IPS DF 19.7 (cell line): ENCODE data around the gene HOXC6.

Experiments used
- DNase-seq: peaks from one replicate; pipeline ENCODE4 v3.0.0-alpha.2; 2013; ENCODE audit warnings: low read depth, low spot score

HOXC6 gene

DNA sequence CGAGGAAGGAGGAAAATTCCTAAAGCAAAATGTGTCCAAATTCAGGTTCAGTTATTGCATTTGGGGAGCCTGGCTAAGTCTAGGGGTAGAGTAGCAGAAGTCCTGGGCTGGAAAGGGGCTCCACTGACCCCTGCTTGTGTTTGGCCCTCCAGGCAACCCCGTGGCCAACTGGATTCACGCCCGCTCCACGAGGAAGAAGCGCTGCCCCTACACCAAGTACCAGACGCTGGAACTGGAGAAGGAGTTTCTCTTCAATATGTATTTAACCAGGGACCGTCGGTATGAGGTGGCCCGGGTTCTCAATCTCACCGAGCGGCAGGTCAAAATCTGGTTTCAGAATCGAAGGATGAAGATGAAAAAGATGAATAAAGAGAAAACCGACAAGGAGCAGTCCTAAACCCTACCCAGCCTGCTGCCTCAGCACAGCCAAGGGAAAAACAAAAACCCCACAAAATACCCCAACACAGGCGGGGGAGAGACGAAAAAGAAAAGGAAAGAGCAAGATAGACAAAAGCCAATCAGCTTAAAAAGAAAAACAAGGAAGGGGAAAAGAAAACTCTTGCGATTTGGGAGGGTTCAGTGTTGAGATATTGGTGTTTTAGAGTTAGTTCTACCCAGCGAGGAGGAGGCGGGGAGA, 25.8 kb upstream of the HOXC6 start:
- DNase-seq: no peak

DNA sequence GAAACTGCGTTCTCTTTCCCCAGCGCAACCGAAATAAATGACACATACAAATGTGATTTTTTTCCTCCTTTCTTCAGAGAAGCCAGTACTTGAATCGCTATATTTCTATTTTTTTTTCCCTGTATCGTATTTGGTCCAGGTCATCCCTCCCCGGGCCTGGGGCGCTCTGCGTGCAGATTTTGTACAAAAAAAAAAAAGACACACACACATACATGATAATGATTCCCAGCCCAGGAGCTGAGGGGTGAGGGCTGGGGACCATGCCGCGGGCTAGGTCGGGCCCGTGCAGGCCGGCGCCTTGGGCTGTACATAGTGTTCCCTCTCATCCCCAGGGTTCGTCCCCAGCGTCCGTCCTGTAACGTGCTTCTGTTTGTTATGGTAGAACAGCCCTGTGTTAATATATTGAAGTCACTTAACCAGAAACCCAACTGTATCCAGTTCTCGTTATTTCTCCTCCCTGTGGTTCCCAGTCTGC, 25.3 kb upstream of the HOXC6 start:
- no peak for DNase-seq

DNA sequence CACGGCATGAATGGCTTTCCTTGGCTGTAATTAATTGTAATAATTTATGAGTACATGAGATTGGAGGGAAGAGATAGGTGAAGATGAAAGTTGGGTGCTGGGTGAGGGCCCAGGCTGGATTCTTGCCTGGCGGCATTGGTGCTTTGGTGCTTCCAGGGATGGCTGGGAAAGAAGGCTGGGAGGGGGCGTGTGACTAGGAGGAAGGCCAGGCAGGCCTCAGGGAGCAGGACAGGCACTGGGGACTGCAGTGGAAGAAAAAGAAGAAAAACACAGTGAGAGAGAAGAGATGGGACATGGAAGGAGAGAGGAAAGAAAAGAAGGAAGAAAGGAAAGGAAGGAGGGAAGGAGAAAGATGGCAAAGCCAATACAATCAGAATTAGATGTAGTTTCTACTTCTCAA, 24.6 kb upstream of the HOXC6 start:
- no peak for DNase-seq

DNA sequence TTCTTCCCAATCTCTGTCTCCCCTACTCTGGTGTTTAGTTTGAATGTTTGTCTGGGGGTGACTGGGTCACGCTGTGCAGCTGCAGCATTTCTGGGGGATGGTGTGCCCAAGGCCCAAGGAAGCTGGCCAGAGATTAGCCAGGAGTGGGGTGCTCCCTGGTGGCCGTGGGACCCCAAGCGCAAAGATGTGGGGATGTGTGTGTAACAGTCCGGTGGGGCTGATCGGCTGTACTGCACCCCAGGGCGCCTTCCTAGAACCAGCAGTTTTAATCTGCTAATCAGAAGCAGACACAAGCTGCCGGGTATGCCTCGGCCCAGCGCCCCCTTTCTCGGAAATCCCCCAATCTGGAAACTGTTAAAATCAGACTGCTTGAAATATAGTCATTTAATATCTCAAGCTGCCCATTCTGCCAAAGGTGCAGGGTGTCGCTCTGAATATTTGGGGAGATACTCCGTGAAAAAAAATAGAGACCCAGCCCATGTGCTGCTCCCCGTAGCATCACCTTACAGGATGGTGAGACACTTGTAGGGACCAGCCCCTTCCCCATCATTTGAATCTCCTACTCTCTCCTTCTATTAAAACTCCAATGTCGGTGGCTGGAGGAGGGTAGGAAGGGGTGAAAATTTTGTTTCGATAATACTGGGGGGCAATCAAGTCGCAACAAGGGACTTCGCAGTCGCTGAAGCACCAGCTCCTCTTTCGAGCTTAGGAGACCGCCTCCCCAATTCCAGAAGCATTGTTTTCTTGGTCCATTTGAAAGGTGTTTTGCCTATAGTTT, 24.0 kb upstream of the HOXC6 start:
- no peak for DNase-seq

DNA sequence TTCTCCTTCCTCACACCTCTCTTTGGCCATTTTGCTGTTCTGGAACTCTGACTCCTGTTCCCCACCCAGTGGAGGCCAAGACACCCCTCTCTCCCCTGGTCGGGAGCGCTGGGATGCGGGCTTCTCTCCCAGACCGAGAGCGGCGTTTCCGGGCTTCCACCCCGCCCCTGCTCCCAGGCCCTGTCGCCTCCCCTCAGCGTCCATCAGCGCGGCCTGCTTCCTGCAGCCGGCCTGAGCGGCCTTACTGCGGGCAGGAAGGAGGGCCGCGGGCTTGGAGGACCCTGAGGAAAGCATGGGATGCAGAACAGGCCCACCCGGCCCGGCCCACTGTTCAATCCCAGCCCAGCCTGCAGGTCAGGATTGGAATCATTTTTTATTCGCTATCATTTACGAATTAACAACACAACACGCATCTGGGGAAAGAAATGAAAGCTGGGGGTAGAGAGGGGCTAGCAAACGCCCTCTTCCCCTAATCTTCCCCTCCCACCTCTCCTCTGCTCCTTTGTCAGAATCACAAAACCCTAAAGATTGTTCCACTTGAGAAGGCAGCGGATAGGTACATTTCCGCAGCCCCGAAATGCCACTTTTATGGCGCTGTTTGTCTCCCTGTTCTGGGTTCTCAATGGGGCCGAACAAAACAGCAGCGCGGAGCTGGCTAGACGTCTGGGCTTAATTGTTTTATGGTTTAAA, 23.3 kb upstream of the HOXC6 start:
- no peak for DNase-seq

DNA sequence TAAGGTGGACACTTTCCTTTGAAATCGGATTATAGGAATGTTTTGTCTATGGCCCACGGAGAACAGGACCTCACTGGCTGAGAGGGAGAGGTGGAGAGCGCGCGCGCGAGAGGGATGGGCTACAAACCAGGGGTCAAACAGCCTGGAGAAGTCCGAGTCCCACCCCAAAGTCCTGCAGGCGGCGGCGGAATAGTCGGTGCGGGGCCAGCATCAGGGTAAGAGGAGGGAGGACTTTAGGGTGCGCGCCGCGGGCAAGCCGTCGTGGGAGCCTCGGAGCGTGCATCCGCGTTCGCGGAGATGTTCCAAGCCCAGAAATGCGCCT, 22.7 kb upstream of the HOXC6 start:
- no peak for DNase-seq

DNA sequence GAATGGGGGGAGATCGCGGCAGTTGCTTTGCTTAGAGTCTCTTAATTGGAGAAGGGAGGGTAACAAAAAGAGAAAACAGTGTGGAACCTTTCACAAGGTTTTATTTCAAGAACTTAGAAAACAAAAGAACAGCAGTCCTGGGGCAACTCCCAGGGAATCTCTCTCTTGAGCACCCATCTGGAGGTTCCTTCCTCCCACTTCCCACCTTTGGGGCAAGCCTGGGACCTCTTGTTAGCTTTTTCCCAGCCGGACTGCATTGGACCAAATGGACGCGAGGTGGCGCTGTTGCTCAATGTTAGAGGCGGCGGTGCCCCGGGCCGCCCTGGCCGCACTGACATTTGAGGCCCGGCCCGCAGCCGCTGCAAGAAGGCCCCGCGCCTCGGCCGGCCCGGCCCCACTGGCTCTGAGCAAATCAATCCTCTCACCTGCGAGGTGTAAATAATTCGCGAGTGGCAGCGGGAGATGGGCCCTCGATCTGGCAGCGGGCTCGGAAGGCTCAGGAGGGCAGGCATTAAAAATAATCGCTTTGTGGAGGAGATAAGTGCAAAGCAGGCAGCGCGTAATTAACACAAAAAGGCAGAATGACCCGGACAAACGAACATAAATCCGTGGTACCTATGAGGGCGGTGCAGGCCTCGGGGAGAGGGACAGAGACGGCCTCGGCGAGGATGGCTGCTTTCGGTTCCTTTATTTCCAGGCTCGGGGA, 22.2 kb upstream of the HOXC6 start:
- no peak for DNase-seq

DNA sequence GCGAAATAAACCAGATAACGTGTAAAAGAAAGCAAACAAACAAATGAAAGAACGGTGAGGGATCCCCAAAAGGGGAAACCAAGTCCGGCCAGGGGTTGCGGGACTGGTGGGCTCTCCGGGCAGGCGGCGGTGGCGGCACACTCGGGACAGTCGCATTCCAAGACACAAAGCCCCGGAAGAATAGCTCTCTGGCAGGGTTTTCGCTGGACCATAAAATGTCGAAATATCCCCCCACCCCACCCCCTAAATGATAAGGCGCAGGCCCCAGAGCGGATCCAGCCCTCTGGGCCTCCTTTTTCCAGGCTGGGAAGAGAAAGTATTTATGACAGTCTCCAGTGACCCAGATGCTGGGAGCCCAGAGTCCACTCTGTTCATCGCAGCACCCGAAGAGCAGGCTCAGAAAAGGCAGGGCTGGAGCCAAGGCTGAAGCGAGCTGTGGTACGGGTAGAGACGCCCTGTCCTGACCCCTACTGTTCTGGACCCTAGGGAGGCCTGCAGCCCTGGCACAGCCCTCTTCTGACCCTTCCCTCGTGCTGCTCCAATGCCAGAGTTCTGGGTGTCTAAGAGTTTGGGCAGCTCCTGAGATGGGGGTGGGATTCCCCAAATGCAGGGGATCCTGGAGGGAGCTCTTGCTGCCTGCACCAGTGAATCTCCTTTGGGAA, 21.6 kb upstream of the HOXC6 start:
- DNase-seq: no peak

DNA sequence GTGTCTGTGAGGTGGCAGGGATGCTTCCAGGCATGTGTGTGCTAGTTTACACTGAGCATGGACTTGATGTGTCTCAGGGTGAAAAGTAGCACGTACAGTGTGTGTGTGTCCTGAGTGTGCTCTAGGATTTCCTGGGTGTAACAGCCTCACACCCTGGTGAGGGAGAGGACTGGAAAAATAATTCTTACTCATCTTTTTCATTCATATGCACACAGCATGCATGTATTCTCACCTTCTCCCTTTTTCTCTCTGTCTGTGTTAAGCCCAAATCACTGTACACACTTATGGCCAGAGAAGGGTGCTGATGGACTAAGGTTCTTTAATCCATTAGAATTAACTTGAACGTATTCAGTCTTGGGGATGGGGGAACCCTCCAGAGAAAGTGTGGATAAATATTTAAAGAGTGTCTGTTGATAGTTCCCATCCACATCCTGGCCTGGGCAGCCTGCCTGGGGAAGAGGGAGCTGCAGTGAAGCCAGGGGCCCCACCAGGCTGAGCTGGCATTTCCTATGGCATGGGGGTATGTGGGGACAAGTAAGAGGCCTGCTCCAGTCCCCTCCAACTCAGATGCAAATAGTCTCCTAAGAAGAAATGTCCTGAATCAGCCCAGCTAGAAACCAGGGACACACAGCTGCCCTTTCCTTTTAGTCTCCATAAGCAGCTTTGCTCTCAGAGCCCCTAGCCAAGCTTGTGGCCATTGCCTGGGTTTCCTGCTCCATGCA, 20.5 kb upstream of the HOXC6 start:
- DNase-seq: no peak

DNA sequence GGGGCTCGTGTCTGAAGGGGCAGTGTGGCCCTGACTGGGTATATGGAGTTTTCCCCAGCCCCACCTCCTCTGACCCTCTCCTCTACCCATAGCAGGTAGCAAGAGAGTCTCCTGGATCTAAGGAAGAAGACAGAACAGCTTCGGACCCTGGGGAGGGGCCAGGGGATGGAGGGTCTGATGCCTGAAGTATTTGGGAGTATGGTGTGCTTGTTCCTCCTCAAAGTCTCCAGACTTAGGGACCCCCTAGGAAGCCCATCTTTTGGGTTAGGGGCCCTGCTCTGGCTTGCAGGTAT, 20.0 kb upstream of the HOXC6 start:
- DNase-seq: no peak

DNA sequence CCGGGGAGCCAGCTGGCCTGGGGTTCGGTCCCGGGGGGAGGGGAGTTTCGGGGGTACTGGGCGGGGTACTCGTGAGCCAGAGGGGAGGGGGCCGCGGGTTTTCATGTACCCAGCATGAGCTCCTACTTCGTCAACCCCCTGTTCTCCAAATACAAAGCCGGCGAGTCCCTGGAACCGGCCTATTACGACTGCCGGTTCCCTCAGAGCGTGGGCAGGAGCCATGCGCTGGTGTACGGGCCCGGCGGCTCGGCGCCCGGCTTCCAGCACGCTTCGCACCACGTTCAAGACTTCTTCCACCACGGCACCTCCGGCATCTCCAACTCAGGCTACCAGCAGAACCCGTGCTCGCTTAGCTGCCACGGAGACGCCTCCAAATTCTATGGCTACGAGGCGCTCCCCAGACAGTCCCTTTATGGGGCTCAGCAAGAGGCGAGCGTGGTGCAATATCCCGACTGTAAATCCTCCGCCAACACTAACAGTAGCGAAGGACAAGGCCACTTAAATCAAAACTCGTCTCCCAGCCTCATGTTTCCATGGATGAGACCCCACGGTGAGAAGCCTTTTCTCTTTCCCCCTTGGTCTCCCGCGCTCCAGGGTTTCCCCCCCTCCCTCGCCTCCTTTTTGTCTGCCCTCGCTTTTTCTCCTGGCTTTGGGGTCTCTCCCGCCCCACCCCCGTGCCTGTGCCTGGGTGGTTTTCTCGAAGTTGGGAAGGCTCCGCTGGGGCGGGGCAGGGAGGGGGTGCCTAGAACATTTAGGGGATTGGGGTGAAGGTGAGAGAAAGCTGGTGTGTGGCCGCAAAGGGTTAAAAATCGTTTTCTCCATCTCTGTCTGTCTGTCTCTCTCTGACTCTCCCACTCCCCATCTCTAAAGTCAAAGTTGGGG, 18.8 kb upstream of the HOXC6 start:
- no peak for DNase-seq

DNA sequence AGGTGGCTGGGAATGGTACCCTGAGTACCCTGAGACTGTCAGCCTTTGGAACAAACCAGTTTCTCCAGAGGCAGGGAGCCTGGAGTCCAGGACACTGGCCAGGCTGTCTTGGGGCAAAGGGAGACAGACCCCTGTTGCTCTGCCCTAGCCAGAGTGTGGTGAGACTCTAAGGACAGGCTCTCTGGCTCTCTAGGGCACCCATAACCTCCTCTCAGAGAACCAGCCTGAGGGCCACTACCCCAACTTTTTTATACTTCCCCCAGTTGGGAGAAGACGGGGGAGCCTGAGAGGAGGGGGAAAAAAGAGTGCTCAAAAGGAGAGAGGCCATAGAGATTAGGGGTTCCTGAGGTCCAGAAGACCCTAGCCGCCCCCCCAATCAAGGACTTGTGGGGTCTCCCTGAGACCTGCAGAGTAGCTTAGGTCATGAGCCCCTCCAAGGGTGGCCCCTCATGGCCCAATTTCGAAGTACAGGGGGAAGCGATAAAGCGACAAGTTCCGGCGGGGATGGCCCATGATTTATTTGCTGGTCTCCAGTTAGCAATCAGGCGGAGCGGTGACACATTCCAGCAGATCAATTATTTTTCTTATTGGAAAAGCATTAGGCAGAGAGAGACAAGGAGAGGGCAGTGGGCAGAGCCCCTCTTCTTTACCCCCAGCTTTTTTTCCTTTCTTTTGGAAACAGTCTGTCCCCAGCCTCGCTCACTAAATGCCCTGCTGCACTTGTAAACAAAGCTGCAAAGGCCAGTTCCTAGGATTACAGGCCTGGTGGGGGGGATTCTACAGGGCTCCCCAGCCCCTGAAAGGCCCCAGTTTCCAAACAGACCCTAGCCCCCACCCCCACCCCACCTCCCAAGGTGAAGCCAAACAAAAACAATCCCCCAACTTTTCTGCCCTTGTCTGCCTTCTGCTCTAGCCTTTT, 17.9 kb upstream of the HOXC6 start:
- no peak for DNase-seq

DNA sequence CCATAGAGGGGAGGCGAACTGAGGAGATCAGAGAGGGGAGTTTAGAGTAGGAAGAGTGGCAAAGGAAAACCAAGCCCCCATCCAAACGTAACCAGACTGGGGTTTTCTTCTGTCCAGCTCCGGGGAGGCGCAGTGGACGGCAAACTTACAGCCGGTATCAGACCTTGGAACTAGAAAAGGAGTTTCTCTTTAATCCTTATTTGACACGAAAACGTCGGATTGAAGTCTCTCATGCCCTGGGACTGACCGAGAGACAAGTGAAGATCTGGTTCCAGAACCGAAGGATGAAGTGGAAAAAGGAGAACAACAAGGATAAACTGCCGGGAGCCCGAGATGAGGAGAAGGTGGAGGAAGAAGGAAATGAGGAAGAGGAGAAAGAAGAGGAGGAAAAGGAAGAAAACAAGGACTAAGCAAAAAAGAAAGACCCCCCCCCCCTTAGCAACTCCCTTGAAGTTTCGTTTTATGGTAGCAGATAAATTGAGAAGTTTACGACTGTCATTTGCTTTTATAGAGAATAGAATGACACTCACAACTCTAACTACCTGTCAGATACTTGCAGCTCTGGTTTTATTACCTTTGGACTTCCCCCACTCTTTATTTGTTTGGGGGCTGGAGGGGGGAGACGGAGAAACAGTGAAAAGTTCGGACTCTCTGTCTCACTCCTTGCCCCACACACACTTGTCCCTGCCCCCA, 17.1 kb upstream of the HOXC6 start:
- no peak for DNase-seq

DNA sequence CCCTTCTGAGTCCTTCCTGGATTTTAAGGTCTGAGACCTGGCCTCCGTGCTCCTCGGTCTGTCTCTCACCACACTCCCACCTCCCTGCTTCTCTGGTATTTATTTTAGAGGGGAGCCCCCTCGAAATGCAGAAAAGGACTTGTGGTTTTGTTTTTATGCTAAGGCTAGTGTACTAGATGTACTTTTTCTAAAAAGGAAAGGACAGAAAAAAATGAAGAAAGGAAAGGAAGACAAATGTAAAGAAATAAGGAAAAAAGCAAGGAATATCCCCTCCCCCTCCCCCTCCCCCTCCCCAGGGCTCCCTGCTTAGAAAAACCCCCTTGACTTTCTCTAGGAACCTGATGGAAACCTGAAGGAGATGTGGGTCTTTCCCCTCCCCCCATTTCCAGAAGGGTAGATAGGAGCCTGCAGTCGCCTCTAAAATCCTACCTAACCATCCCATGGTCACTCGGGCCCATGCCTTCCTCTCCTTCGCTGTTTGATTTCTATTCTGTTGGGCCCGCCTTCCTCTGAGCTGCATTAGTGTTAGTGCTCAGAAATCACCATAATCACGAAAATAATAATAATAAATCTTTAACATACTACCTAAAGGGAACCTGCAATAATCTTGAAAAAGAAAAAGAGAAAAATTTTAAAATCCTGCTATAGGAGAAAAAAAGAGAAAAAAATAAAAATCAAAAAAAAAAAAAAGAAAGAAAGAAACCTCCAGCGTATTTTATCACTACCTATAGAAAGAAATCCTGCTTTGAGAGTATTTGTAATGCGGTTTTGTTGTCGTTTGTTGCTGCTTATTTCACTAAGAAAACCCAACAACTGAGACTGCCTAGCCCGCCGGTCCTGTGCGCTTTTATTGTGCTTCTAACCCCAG, 16.3 kb upstream of the HOXC6 start:
- DNase-seq: no peak

DNA sequence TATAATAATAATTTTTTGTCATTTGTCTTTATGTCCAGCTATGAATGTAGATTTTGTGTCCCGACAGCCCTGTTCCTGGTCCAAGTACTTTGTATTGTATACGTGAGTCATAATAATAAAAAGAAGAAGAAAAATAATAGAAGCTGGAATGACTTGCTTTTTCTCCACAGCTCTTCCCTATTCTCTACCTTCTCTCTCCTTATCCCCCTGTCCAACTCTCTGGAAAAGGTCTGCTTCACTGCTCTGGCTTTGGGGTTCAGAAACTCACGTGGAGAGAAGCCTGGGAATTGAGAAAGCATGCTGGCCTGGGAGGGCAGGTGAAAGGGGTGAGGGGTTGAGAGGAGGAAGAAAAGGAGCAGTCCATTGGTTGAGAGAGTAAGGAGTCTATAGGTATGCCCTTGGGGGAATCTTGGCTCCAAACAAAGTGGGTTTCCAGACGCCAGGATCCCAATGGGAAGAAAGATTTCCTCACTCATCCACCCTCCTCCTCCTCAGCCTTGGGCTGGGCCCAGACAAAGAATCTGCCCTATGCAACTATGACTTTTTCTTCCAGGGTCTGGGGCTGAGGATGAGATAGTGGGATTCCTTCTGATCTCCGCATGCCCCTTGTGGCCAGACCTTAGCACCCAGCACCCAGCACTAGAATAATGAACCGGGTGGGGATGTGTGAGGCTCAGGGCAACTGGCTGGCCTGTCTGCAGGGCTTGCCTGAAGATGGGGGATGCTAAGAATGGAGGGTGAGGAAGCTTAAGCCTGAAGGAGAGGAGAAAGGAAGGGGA, 15.4 kb upstream of the HOXC6 start:
- no peak for DNase-seq

DNA sequence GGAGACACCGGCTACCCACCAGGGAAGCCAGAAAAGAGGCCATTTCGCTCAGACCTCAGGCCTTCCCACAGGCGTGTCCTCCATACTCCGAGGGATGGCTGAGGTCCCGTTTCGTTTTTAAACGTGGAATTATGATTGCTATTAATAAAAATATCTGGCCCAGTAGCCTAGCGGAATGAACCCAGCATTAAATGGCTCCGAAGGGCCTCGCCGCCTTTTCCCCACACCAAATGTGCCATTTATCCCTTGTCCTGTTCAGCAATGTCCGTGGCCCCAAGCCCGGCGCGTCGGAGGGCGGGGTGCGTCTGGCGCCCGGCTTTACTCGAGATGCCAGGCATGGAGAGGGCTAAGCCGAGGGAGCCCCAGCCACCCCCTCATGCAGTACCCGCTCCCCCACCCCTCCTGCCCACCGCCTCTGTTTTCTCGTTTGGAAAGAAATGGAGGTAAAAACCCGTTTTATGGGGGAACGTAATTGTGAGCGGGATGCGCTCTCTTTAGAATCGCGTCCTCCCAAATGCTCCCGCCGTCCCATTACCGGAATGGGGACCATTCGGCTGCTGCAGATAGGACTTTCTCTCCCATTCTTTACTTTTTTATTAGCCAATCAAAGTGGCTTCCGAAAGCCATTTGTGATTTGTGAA, 13.7 kb upstream of the HOXC6 start:
- DNase-seq: no peak
